GM12872 (cell line): ENCODE results near the gene SYNRG.
A peak's percentile ranks its signal among the peaks of the same experiment; 100 is the strongest.

ENCODE experiments used
- TF ChIP-seq, protein P1 (sequence below): IDR thresholded peaks from 3 replicates; pipeline ENCODE4 v1.5.1; 2011; ENCODE audit warnings: low read depth, mild to moderate bottlenecking, low read length, moderate library complexity; ENCODE audit not compliant: insufficient read depth

The SYNRG gene

DNA sequence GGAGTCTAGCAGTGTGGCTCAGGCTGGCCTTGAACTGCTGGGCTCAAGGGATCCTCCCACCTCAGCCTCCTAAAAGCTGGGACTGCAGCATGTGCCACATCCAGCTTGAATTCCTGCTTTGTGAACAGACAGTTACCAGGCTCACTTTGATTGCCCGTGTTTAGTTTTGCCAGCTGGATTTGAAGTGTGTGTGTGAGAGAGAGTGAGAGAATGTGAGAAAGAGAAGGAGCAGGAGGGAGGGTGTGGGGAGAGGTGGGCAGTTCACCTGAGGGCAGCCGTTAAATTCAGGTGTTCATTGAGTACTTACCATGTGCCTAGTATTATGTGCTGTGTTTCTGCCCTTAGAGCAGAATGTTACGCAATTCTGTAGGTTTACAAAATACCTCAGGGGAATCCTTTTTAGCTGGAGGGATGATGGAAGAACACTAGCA, 114.8 kb downstream of the SYNRG start:
- TF ChIP-seq, protein P1, sequence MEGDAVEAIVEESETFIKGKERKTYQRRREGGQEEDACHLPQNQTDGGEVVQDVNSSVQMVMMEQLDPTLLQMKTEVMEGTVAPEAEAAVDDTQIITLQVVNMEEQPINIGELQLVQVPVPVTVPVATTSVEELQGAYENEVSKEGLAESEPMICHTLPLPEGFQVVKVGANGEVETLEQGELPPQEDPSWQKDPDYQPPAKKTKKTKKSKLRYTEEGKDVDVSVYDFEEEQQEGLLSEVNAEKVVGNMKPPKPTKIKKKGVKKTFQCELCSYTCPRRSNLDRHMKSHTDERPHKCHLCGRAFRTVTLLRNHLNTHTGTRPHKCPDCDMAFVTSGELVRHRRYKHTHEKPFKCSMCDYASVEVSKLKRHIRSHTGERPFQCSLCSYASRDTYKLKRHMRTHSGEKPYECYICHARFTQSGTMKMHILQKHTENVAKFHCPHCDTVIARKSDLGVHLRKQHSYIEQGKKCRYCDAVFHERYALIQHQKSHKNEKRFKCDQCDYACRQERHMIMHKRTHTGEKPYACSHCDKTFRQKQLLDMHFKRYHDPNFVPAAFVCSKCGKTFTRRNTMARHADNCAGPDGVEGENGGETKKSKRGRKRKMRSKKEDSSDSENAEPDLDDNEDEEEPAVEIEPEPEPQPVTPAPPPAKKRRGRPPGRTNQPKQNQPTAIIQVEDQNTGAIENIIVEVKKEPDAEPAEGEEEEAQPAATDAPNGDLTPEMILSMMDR, result no peak

DNA sequence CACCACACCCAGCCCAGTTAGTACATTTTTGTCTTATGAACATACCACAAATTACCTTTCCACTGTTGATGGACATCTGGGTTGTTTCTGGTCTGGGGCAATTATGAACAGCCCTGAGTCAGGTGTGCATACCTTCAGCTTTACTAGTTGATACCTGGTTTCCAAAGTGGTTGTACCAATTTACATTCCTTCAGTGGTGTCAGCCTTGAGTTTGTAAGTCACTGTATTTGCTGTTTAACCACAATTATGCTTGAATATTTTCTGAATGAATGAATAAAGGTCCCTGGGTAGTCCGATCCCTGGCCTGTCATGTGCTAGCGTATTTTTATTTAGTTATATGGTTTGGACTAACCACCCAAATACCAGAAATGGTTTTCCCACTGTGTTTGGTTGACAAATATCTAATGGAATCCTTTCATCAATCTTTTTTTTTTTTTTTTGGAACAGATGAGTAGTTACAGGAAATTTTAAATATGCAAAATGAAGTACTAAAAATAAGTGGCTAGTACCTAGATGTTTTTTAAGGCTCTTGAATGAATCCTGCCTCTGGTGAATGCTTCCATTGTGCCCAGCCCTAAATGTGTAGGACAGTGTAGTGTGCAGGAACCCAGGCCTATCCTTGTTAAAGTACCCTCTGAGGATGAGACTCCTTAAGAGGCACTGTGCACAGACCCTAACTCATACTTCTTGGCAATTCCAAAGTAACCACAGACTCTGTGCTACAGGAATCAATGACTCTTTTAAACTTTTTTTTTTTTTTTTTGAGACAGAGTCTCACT, 115.8 kb downstream of the SYNRG start:
- TF ChIP-seq, protein P1, result no peak

DNA sequence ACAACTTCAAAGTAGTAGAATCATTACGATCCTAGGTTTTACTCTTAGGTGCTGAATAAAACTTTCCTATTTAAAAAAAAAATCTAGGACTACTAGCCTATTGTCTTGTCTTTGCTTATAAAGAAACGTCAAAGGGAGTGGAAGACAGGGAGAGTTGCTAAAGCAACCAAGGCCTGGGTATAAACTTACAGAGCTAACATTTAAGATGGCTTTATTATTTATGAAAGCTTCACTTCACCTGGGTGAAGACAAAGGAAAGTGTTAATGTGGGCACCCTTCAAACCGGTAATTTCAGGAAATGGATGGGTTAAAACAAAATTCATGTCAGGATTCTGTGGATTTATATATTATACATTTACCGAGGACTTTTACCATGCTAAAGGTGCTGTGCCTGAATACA, 117.1 kb downstream of the SYNRG start:
- TF ChIP-seq, protein P1, result no peak

DNA sequence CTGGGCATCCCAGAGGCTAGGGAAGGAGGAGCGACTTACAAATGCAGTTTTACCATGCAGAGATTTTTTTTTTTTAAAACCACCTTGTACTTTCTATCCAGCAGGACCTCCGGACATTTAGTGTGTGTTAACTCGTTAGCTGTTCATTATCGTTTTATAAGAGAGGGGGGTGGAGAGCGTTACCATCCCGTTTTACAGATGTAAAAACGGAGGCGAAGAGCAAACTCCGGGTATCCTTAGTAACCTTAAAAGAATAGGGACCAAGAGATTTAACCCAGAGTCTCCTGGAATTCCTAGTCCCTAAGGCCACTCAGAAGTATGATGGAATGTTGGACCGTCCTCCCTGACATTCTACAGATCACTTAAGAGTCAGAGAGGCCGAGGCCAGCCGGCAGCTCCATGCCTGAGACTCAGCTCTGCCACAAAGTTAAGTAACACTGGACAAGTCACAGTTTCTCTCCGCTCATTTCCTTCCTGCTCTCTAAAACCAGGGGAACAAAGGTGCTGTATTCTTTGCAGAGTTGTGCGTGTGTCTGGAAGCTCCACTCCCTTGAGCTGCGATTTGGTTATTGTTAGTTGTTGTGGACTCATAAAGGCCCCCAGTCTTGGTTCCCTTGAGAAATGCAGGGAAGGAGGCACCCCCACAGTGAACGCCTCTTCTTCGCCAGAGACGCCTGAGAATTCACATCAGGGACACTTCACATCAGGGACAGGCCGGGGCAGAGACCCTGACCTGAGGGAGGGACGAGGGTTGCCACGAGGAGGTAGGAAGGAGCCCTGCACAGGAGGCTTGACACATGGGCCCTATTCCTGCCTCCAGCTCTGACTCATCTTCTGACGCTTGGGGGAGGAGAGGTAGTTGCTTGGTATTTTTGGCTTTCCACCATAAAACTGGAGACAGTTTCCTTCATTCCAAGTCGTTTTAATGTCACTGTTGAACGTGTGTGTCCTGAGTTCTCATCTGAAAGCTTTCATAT, 118.3 kb downstream of the SYNRG start:
- TF ChIP-seq, protein P1, result no peak

DNA sequence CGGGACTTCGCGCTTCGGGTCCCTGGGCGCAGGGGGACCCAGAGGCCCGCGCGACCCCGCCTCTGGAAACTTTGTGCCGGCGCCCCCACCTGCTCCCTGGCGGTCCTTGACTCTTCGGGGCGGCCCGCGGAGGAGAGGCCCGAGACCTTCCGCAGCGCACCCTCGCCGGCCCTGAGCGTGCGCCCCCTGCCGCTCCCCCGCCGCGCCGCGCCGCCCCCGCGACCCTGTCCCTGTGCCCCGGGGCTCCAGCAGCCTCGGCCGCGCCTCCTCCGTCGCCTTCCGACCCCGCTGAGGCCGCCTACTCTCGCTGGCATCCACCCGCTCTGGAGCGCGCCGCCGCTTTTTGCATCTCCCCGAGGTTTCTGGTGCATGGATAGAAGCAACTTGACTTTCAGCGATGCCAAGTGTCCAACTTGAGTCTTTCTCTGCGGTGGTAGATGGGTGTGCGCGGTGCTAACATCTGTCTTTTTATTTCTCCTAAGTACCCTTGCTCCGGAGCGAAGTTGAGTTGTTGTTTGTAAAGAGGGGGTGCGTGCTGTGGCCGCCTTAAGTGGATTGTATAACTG, 119.1 kb downstream of the SYNRG start:
- TF ChIP-seq, protein P1, result peak; percentile 36; the same call in 2 of the 3 replicates

DNA sequence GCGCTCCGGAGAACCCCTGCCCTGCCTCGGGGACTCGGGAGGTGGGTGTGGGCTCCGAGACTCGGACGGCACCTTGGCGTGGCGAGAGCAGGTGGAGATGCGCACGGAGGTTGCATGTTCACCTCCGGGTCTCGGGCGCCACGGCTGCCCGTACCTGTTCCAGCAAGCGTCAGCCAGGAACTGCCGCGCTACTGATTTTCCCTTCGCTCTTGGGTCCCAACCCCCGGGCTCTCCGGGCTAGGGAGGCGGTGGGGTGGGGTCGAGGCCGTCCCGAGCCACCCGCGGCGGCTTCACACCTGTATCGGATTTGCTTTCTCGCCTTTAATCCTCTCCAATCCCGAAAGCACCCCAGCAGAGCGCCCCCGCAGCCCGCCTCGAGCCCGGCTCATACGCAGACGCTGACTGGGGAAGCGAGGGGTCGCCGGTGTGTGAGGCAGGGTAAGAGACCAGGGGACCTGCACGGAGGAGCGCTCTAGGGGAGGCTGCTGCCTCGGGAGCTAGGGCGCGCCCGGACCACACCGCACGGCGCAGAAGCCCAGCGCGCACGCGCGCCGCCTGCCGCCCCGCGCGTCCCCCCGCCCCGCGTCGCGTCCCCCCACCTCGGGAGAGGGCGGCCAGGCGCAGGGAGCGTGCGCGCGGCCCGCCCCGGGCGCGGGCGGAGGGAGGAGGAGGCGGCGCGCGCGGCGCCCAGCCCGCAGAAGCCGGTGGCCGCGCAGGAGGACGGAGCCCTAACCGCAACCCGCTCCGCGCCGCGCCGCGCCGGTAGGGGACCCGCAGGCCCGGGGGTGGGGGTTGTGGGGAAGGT, 119.8 kb downstream of the SYNRG start, which contains the start of gene DUSP14:
Gene DUSP14, plus strand, starts transcription at position 695 of the 805 bp plus-strand sequence. CDS start 22,382 bp downstream, outside the sequence.
- TF ChIP-seq, protein P1, result peak; percentile 15; the same call in 1 of the 3 replicates
